GM12873 (cell line): Measurements from ENCODE around the gene SIK1.
"Not testable (repeated sequence)": the region's sequence is repeated elsewhere in the genome, so short reads cannot be mapped to it uniquely, and the experiment has no call there.

Source experiments
- CTCF ChIP-seq: IDR thresholded peaks from 2 replicates; pipeline ENCODE4 v1.5.1; 2012; ENCODE audit warnings: low read depth, mild to moderate bottlenecking, moderate library complexity, low read length, control low read depth; ENCODE audit not compliant: insufficient read depth; ENCODE audit errors: missing control alignments

The SIK1 gene

GRCh38 chr21:43426404-43427241 is at the start of gene SIK1:
SIK1 (minus strand) TSS chr21:43427131; CDS start chr21:43426178, 953 bp downstream.
- not testable (repeated sequence) for TF ChIP-seq CTCF

- TF ChIP-seq CTCF: no peak
Observed at GRCh38 chr21:43467785-43468184, 40.9 kb upstream of the SIK1 start.

GRCh38 chr21:43376478-43376882 is 50.5 kb downstream of the SIK1 start:
- TF ChIP-seq CTCF: no peak

- no peak for TF ChIP-seq CTCF
Observed at GRCh38 chr21:43375837-43376477, 51.0 kb downstream of the SIK1 start.

- no peak for TF ChIP-seq CTCF
Observed at GRCh38 chr21:43375006-43375836, 51.7 kb downstream of the SIK1 start.

- TF ChIP-seq CTCF: no peak
Observed at GRCh38 chr21:43374228-43374885, 52.6 kb downstream of the SIK1 start.
